HG03060 (cell line): ENCODE results near the gene C11orf24.

ENCODE experiments used
- ATAC-seq: cut with Tn5 transposase; IDR thresholded peaks from one replicate; pipeline ENCODE4 v1.9.1; 2021; ENCODE audit warnings: low read depth, moderate number of reproducible peaks; ENCODE audit not compliant: unreplicated experiment

C11orf24 gene

GRCh38 chr11:68273026-68273738 is 1.4 kb upstream of the C11orf24 start:
- no peak for ATAC-seq

GRCh38 chr11:68271023-68271780 is 571 bp downstream of the C11orf24 start:
- no peak for ATAC-seq

DNA sequence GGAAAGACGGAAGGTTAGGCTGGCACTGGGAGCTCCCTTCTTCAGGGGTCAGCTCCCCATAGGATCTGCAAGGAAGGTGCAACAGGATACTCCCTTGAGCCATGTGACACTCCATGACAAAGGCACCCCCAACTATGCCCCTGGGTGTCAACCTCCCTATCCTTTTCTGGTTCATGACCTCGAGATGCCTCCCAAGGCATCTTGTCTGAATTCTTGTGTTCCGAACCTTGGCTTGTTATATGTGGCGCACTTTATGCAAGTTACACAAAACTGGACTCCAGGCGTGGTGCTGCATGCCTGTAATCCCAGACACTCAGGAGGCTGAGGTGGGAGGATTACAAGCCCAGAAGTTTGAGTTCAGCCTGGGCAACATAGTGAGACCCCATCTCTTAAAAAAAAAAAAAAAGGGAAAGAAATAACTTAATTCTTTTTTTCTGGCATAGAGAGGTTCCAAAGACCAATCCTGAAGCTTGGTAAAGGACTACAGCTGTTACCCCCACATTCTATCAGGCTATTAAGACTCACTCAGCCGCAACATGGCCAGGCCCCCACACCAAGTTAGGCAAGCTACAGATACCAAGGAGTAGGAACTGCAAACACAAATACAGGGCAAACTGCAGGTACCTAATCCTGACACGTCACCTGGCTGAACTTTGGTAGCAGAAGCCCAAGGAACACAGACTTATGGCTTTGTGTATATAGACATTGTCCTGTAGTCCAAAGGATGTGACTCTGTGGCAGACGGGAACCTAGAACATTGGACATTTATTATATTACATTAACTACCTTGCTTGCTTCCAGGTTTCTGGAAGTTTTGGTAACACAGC is 1.4 kb downstream of the C11orf24 start:
- ATAC-seq = no peak

DNA sequence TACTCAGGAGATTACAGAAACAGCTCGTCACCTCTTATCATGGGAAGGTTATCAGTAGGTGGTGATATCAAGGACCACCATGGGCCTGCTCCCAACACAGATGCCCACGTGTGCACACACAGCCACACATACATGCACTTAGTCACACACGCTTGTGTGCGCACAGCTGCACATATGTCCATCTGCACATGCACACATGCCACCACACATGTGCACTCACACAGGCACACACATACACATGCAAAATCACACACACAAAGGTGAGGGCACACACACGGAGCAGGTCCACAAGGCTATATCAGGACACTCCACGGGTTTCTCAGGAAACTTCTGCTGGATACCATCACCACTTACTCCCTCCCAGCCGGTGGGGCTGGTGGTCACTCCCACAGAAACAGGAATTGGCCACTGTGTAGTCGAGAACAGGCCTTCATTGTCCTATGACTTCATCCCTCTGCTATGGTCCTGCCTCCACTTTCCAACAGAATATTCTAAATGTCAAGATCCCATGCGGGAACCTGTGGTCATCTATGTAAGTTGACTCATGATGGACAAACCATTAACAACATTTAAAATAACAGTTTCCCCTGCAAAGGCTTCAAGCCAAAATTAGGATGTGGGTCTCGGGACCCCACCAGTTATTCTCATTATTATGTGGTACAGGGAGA is 2.2 kb downstream of the C11orf24 start:
- no peak for ATAC-seq

DNA sequence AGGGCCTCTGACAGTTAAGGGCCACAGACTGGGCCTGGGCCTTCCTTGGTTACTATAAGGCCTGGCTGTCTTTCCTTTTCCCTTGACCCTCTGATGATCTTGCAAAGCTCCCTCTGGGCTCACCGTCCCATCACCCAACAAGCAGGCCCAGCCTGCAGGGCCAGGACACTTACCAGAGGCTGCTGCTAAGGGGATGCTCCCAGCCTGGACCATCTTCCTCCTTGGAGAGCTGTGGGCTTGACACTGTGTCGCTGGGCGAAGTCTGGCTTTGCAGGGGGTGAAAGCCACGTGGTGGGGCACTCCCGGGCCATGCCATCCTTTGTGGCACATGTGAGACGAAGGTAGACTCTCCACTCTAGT is 3.9 kb downstream of the C11orf24 start:
- no peak for ATAC-seq

DNA sequence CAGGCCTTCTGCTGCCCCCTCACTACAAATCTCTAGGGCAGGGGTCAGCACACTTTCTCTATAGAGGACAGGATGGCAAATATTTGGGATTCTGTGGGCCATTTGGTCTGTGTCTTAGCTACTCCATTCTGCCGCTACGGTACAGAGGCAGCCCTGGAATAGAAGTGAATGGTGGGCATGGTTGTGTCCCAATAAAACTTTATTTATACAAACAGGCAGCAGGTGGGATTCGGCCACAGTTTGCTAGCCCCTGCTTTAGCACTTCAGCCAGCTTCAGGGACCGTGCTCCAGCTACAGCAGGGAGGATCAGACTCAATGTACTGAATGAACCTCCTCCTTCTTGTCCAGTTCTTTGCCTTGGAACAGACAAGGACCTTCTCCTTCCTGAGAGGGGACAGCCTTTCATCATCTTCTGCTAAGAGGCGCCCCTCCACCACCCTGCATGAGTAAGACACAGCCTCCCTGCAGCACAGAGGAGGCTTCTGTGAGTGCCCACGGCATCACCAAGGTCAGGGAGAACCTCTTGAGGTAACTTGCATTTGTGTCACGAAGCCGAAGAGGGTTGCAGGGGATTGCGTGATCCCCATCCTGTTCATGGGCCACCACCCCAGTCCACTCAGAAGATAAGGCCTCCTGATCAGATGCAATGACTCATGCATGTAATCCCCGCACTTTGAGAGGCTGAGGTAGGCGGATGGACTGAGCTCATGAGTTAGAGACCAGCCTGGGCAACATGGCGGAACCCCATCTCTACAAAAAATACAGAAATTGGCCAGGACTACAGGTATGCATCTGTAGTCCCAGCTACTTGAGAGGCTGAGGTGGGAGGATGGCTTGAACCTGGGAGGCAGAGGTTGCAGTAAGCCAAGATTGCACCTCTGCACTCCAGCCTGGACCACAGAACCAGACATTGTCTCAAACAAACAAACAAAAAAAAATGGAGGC is 4.6 kb downstream of the C11orf24 start:
- ATAC-seq = no peak

DNA sequence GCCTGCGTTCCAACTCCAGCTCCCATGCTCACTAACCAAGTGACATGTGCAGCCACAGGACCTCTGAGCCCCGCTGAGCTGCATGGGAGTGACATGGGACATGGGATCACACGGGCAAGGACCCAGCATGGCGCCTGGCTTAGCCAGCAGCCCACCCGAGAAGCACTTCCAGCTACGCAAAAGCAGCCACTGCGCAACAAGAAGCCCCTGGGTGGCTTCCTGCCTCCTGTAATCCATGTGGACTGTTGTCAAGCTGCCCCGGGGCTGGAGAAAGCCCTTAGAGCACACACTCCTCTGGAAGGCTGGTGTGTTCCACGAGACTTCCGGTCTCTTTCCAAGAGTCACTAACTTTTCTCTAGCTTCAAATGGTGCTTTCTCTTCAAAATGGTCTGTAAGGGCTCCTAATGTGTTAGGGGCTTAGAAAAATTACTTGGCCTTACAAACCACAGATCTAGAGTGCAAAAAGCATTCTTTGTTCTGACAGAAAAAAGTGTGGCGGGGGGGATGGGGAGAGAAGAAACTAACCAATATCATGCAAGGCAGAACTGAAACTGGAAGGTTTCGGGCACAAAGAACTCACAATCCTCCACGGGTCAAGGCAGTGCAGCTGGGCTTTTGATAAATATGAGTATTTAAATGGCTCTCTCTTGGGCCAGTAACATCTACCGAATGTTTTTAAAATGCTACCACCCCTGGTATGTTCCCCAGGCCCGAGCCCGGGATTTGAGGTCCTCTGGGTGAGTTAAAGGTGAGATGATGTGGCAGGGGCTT is 5.5 kb downstream of the C11orf24 start:
- no peak for ATAC-seq

- ATAC-seq = no peak
Observed at GRCh38 chr11:68264741-68265540, 6.8 kb downstream of the C11orf24 start.

DNA sequence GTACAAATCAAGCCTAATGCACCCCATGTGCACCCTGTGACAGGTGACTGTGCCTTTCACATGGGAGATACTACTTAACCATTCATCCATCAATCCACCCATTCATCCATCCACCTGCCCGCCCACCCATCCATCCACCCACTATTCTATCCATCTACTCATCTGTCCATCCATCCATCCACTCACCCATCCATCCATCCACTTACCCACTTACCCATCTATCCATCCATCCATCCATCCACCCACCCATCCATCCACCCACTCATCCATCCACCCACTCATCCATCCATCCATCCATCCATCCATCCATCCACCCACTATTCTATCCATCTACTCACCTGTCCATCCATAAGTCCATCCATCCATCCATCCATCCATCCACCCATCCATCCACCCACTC is 7.5 kb downstream of the C11orf24 start:
- ATAC-seq = no peak

DNA sequence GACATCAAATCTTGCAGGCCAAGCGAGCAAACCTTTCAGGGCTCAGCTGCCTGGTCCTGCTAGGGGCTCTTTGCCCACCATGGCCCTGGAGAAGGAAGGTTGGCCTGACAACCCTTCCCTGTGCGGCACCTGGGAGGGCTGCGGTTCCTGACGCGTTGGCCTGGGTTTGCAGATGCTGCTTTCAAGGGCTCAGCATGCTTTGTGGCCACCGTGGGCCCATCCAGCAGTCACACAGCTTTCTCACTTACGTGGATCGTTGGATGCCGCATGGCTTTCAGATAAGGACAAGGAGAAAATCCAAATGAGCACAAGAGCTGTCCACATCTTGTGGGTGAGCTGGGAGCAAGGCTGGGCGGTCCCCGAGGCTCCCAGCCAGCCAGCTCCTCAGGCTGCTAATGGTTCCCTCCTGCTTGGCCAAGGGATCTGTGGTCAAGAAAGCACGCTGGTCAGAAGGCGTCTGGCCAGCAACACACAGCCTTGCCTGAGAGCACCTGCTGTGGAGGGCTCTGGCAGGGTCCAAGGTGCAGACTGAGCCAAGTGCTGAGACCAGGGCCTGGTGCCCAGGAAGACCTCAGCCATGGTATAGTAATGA is 8.2 kb downstream of the C11orf24 start:
- no peak for ATAC-seq

- no peak for ATAC-seq
Observed at GRCh38 chr11:68262544-68262827, 9.3 kb downstream of the C11orf24 start.

- no peak for ATAC-seq
Observed at GRCh38 chr11:68261749-68262543, 9.8 kb downstream of the C11orf24 start.

DNA sequence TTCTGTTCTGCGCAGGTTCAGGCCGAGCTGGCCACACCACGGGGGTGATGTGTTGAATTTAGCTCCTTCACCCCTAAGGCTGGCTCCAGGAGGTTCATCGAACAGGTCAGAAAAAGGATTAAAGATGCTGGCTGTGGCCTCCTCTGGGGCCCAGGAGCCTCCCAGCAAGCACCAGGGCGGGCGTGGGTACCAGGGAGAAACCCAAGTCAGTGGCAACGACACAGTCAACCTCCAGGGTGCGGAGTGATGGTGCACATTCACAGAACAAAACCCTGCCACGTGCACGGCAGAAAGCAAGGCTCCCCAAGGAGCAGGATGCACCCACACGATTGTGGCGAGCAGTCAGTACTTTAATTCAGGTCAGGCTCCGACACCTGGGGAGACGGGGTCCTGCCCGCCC is 10.8 kb downstream of the C11orf24 start:
- ATAC-seq = no peak

- ATAC-seq = no peak
Observed at GRCh38 chr11:68260484-68260883, 11.3 kb downstream of the C11orf24 start.

GRCh38 chr11:68259122-68259959 is 12.4 kb downstream of the C11orf24 start:
- no peak for ATAC-seq

GRCh38 chr11:68258363-68258765 is 13.4 kb downstream of the C11orf24 start:
- ATAC-seq = no peak
